RPMI7951 (cell line): ENCODE results near the gene TP63. TPM values are rescaled to one million over a fixed set of nuclear protein-coding genes. Genes with fewer than 3 reads are reported as not detected.
"Not testable (repeated sequence)": the region's sequence is repeated elsewhere in the genome, so short reads cannot be mapped to it uniquely, and the experiment has no call there.

Experiments
- DNase-seq: peaks from one replicate; pipeline ENCODE4 v3.0.0-alpha.2; 2012; ENCODE audit warnings: low read depth
- total RNA-seq: library from RNA; depleted of rRNA; stranded (reverse); fragments of >200 nt; shearing (Covaris generic); gene quantifications from 2 replicates; pipeline ENCODE4 v1.2.3, GENCODE V29; 2014; rRNA removed

The TP63 gene
- total RNA-seq, result 16.7 and 22.3 TPM in 2 replicates

DNA sequence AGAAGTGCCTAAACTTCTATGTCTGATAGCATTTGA, at the start of gene TP63:
Gene TP63 (plus strand): TSS at position 17 of the 36 bp plus-strand sequence. CDS start 127 bp downstream, outside the sequence.
- DNase-seq, result no peak

DNA sequence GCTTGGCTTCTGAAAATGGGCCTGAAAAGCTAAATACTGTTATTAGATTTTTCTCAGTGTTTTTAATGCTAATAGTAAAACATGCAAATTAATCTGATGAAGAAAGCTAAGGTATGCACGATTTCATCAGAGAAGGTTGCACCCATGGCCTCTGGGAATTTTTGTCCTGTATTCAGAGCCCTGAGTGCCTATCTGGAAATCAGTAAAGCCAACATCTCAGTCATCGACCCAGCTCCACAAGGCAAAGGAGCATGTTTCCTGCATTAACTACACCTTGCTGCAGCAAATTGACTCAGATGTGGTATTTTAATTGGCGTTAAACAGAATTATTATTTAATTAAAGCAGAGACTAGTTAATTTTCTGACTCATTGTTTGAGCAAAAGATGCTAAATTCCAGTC, 49.0 kb upstream of the TP63 start:
- DNase-seq, result no peak

GRCh38 chr3:189584645-189585044, 46.5 kb upstream of the TP63 start:
- DNase-seq, result no peak

DNA sequence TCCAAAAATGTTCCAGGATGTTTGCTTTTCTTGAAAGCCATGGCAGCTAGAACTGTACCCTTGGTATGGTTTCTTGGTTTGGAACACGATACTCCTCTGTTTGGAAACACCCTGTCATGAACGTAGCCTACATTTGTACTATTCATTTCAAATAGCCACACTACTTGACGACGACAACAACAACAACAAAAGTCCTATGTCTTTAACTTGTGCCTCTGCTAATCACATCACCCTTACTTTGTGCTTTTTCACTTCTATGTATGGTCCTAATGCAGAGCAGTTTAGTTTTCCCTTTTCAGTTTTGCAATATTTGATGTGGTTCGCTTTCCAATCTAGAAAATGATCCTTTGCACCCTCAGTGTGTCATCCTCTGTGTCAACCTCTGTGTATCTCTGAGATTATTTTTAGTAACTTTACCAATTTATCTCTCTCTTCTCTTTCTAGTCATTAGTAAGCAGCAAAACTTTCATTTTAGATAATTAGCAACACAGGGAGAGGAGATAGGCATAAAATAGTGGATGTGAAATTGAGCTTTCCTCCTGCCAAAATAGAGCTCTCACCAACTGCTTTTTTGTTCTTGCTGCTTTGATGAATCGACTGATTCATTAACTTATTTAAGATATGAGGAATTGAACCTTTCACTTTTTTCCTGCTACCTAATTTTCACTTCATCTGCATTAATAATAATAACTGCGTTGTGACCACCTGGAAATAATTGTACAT, 44.1 kb upstream of the TP63 start:
- DNase-seq, result peak; percentile 23

- peak; percentile 30 for DNase-seq
Measured at GRCh38 chr3:189587664-189588040, 43.5 kb upstream of the TP63 start.

GRCh38 chr3:189588070-189588469, 43.1 kb upstream of the TP63 start:
- peak; percentile 54 for DNase-seq

DNA sequence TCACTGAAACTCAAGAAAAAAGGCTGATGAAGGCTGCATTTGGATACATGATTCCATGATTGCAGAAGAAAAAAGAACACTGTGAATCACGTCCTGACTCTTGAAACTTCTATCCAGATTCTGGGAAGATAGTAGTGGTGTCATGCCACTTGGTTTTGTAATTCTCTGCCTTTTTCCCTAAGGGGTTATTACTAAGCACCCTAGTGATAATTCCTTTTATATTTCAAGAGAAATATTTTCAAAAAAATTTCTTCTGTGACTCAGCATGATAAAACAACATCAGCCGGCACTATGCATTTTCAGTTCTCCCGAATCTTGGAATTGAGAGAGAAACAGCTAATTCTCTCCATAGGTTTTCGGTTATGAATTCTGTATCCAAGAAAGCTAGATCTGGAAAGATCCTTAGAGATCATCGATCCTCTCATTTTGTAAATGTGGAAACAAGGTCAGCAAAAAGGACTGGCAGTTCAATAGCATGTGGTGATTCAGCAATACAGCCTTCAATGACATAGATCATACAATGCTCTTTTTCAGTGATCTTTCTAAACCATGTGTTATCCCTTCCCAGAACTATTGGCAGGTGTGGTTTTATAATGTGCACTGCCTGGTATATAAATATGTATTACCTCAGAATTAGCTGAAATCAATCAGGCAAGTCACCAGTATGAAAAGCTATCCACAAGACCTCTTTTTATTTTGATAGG, 42.6 kb upstream of the TP63 start:
- peak; percentile 83 for DNase-seq

DNA sequence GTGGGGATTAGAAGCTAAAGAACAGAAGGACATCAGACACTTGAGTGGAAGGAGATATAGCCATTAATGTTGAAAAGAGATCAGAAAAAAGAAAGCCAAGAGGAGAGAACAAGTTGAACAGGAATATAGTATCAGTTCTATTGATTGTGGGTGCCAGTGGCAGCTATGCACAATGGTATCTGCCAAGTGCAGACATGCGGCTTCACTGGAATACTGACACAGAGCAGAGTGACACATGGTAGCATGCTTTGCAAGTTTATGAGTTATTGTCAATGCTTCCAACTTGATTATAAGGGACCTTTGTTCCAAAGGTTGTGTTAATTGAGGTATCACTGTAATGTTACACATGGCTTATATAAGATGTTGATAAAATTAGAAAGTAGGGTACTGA, 42.0 kb upstream of the TP63 start:
- no peak for DNase-seq

GRCh38 chr3:189590223-189590622, 41.0 kb upstream of the TP63 start:
- no peak for DNase-seq

DNA sequence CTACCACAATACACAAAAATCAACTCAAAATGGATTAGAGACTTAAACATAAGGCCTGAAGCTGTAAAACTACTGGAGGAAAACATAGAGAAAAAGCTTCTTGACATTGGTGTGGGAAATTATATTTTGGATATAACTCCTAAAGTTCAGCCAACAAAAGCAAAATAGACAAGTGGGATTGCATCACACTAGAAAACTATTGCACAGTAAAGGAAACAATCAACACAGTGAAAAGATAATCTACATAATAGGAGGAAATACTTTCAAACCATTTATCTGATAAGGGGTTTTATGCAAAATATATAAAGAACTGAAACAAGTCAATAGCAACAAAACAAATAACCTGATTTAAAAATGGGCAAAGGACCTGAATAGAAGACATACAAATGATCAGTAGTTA, 37.6 kb upstream of the TP63 start:
- DNase-seq, result no peak

DNA sequence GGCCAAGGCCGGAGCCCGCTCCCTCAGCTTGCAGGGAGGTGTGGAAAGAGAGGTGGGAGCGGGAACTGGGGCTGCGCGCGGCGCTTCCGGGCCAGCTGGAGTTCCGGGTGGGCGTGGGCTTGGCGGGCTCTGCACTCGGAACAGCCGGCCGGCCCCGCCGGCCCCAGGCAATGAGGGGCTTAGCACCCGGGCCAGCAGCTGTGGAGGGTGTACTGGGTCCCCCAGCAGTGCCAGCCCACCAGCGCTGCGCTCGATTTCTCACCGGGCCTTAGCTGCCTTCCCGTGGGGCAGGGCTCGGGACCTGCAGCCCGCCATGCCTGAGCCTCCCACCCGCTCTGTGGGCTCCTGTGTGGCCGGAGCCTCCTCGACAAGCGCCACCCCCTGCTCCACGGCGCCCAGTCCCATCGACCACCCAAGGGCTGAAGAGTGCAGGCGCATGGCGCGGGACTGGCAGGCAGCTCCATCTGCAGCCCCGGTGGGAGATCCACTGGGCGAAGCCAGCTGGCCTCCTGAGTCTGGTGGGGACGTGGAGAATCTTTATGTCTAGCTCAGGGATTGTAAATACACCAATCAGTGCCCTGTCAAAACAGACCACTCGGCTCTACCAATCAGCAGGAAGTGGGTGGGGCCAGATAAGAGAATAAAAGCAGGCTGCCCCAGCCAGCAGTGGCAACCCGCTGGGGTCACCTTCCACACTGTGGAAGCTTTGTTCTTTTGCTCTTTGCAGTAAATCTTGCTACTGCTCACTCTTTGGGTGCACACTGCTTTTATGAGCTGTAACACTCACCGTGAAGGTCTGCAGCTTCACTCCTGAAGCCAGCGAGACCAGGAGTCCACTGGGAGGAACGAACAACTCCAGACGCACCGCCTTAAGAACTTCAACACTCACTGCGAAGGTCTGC, 34.9 kb upstream of the TP63 start:
- DNase-seq, result peak; percentile 28

GRCh38 chr3:189597918-189598317, 33.3 kb upstream of the TP63 start:
- no peak for DNase-seq

GRCh38 chr3:189598530-189599225, 32.5 kb upstream of the TP63 start:
- DNase-seq, result peak; percentile 31

DNA sequence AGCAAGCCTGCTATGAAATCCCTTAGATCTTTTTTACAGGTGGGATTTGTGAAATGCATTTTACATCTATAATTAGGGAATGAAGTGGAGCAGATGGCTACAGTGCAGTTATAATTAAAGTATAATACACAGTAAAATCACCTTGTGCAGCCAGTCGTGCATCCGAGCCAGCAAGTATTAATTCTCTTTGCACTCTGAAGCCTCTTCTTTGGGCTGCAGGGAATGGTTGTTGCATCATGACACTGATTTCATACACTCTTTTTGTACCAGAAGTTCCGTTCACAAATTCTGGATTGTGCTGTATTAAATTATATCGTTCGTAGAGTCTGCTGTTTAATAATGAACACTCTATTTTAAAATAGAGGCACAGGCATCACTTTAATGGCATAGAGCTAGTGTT, 28.7 kb upstream of the TP63 start:
- DNase-seq, result no peak

GRCh38 chr3:189605717-189606116, 25.5 kb upstream of the TP63 start:
- DNase-seq, result no peak

- DNase-seq, result peak; percentile 29
Measured at GRCh38 chr3:189606774-189607173, 24.4 kb upstream of the TP63 start.

- not testable (repeated sequence) for DNase-seq
Measured at GRCh38 chr3:189612641-189613040, 18.5 kb upstream of the TP63 start.

- DNase-seq, result no peak
Measured at GRCh38 chr3:189613122-189613521, 18.1 kb upstream of the TP63 start.

DNA sequence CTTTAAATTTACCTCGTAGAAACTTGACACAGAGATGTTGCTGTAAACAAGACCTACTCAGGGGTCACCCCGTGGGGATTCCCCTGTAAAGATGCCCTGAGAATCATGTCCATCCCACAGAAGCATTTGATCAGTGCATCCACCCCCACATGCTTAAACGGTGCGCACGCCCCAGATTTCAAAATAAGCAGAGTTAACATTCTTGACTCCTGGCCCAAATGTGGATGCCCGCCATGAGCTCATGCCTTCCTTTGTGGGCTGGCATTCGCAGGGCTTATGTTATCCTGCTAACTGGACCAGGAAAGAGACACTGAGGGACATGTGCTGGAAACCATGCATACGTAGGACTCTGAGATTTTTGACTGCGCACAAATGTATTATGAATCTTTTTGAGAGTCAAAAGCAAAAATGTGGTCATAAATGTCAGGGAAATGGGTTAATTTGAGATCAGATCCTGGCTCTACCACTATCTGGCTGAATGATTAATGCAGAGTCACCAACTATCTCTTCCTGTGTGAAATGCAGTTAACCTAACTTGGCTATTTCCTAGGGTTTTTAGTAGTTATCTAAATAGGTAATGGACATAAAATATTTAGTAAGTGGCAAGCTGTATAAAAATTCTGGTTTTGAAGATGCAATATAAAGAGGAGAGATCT, 9.1 kb upstream of the TP63 start:
- DNase-seq, result peak; percentile 69

GRCh38 chr3:189622629-189623028, 8.6 kb upstream of the TP63 start:
- peak; percentile 26 for DNase-seq

- no peak for DNase-seq
Measured at GRCh38 chr3:189624130-189624529, 7.1 kb upstream of the TP63 start.

GRCh38 chr3:189625071-189625470, 6.1 kb upstream of the TP63 start:
- no peak for DNase-seq
